Measurements from ENCODE around the gene CCDC127.
"Not testable (repeated sequence)": the region's sequence is repeated elsewhere in the genome, so short reads cannot be mapped to it uniquely, and the experiment has no call there.

- TF ChIP-seq YY1 (IDR thresholded peaks at IDR 0.05; ENCODE audit: insufficient read depth, insufficient read length); SUZ12 (IDR thresholded peaks at IDR 0.05; ENCODE audit: extremely low read depth, insufficient read depth, insufficient read length): not testable (repeated sequence)
These were observed 36.4 kb upstream of the CCDC127 start for GRCh38 chr5:254322-254721.
